GM18508 (cell line): ENCODE measurements around the gene TMIGD2.
"Not testable (repeated sequence)": the region's sequence is repeated elsewhere in the genome, so short reads cannot be mapped to it uniquely, and the experiment has no call there.

Experiments used
- ATAC-seq: cut with Tn5 transposase; IDR thresholded peaks from one replicate; pipeline ENCODE4 v1.9.1; 2021; ENCODE audit warnings: moderate number of reproducible peaks; ENCODE audit not compliant: insufficient read depth, unreplicated experiment

The TMIGD2 gene

GRCh38 chr19:4298810-4299550, 3.2 kb downstream of the TMIGD2 start:
- ATAC-seq, result no peak

GRCh38 chr19:4297901-4298809, 4.0 kb downstream of the TMIGD2 start:
- no peak for ATAC-seq

GRCh38 chr19:4295972-4296771, 6.0 kb downstream of the TMIGD2 start:
- no peak for ATAC-seq

- ATAC-seq, result no peak
Observed at GRCh38 chr19:4294389-4294788, 7.8 kb downstream of the TMIGD2 start.

GRCh38 chr19:4292515-4292914, 9.7 kb downstream of the TMIGD2 start:
- no peak for ATAC-seq

- no peak for ATAC-seq
Observed at GRCh38 chr19:4291184-4291732, 10.9 kb downstream of the TMIGD2 start.

- no peak for ATAC-seq
Observed at GRCh38 chr19:4288091-4288777, 14.0 kb downstream of the TMIGD2 start.

- not testable (repeated sequence) for ATAC-seq
Observed at GRCh38 chr19:4286141-4286540, 16.0 kb downstream of the TMIGD2 start.

- no peak for ATAC-seq
Observed at GRCh38 chr19:4284974-4285373, 17.2 kb downstream of the TMIGD2 start.

GRCh38 chr19:4284176-4284958, 17.8 kb downstream of the TMIGD2 start:
- no peak for ATAC-seq

- no peak for ATAC-seq
Observed at GRCh38 chr19:4279530-4280422, 22.4 kb downstream of the TMIGD2 start.

GRCh38 chr19:4279267-4279529, 23.0 kb downstream of the TMIGD2 start:
- ATAC-seq, result no peak

GRCh38 chr19:4278419-4279266, 23.5 kb downstream of the TMIGD2 start, which contains the start of gene SHD:
Gene SHD, plus strand, starts transcription at chr19:4279266. Its CDS starts 798 bp downstream, at chr19:4280064.
- ATAC-seq, result no peak

- ATAC-seq, result no peak
Observed at GRCh38 chr19:4278010-4278409, 24.2 kb downstream of the TMIGD2 start.

- no peak for ATAC-seq
Observed at GRCh38 chr19:4277191-4277696, 24.9 kb downstream of the TMIGD2 start.

- not testable (repeated sequence) for ATAC-seq
Observed at GRCh38 chr19:4274321-4274686, 27.9 kb downstream of the TMIGD2 start.

- ATAC-seq, result no peak
Observed at GRCh38 chr19:4272894-4273293, 29.3 kb downstream of the TMIGD2 start.
